Astrocyte of the cerebellum (primary cell): ENCODE data around the gene COL23A1.

ENCODE experiments used
- DNase-seq: peaks from one replicate; pipeline ENCODE4 v3.0.0-alpha.2; 2011; ENCODE audit warnings: low read depth
- H3K4me3 ChIP-seq: 2 replicates; pipeline ENCODE4 v1.5.1; 2011; ENCODE audit warnings: mild to moderate bottlenecking, low read depth, low read length, moderate library complexity
- in situ Hi-C: cut with HindIII; loops from 2 replicates; pipeline ENCODE4 v1.10.0; 2017; ENCODE audit warnings: low sequenced_read_pairs
- TF ChIP-seq, protein P1 (sequence below): IDR thresholded peaks from 2 replicates; pipeline ENCODE4 v1.5.1; 2012; ENCODE audit warnings: low read length, low read depth, moderate library complexity, mild to moderate bottlenecking; ENCODE audit errors: missing control alignments

COL23A1 gene

DNA sequence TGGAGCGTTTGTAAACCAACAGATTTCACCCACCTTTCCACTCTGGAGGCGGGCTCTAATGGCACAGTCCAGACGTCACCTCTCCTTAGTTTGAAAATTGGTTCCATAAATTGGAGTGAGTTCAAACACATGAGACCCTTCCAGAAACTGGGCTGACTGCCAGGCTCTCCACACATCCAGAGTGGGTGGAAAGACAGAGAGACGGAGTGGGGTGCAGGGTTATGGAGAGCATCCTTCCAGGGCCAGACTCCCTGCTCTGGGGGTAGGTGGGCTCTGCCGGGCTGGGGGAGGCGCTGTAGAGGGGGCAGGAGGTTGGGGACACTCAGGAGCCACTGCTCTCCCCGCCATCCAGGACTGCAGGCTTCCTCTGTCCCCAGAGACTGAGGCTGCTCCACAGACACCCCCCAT is 252.9 kb downstream of the COL23A1 start:
- no peak for DNase-seq
- TF ChIP-seq, protein P1, sequence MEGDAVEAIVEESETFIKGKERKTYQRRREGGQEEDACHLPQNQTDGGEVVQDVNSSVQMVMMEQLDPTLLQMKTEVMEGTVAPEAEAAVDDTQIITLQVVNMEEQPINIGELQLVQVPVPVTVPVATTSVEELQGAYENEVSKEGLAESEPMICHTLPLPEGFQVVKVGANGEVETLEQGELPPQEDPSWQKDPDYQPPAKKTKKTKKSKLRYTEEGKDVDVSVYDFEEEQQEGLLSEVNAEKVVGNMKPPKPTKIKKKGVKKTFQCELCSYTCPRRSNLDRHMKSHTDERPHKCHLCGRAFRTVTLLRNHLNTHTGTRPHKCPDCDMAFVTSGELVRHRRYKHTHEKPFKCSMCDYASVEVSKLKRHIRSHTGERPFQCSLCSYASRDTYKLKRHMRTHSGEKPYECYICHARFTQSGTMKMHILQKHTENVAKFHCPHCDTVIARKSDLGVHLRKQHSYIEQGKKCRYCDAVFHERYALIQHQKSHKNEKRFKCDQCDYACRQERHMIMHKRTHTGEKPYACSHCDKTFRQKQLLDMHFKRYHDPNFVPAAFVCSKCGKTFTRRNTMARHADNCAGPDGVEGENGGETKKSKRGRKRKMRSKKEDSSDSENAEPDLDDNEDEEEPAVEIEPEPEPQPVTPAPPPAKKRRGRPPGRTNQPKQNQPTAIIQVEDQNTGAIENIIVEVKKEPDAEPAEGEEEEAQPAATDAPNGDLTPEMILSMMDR, result no peak
- in situ Hi-C loops, result no loop called here
- no peak overlapping the region for H3K4me3 ChIP-seq

DNA sequence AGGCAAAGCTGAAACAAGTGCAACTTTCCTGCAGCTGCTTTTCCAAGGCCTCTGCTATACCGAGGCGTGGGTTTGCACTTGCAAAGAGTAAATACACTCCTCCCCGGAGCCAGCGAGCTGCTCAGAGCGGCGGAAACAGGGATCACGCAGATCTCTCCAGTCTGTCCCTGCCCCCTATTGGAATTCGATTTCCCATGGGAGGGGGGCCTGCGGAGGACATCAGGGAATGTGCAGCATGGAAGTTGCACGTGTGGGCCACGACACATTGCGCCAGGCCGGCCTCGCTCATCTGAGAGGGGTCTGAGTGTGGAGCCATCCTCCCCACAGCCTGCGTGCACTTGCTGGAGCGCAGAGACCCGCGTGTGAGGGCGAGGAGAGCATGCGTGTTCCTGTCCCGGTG is 253.3 kb downstream of the COL23A1 start:
- TF ChIP-seq, protein P1, result no peak
- H3K4me3 ChIP-seq, result no peak overlapping the region
- DNase-seq, result no peak
- in situ Hi-C loops, result no loop called here

GRCh38 chr5:178335302-178336030 is 254.7 kb downstream of the COL23A1 start:
- TF ChIP-seq, protein P1, result no peak
- in situ Hi-C loops, result no loop called here
- no peak for DNase-seq
- no peak overlapping the region for H3K4me3 ChIP-seq

GRCh38 chr5:178334861-178335260 is 255.3 kb downstream of the COL23A1 start:
- DNase-seq, result no peak
- TF ChIP-seq, protein P1, result no peak
- in situ Hi-C loops, result no loop called here
- H3K4me3 ChIP-seq, result no peak overlapping the region

- no peak overlapping the region for H3K4me3 ChIP-seq
- in situ Hi-C loops, result no loop called here
- DNase-seq, result no peak
- TF ChIP-seq, protein P1, result no peak
These were observed 256.2 kb downstream of the COL23A1 start for GRCh38 chr5:178333821-178334481.

- no peak overlapping the region for H3K4me3 ChIP-seq
- TF ChIP-seq, protein P1, result no peak
- in situ Hi-C loops, result no loop called here
- no peak for DNase-seq
These were observed 258.0 kb downstream of the COL23A1 start for GRCh38 chr5:178332210-178332641.
